ENCODE results near the gene DNAH11. TPM values are rescaled to one million over a fixed set of nuclear protein-coding genes. Genes with fewer than 3 reads are reported as not detected.

The DNAH11 gene
- total and polyA plus RNA-seq, 9 of the 15 experiments (the other 6 are each of a cell fraction or from before 2014, with no cell fraction given) = under 0.01 TPM; not detected in 7

GRCh38 chr7:21844742-21845141 lies 301.9 kb downstream of the DNAH11 start:
- ATAC-seq (no peak), DNase-seq (ENCODE audit: extremely low read depth in 1 of 4, low spot score in 3 of 4) (no peak), FAIRE-seq (no peak)
- Histone ChIP-seq H3K4me3 (no peak overlapping the region), H4K20me1 (replicated peaks; ENCODE audit: control insufficient read depth, insufficient read depth, low read length) (no peaks in the 10 kb centered on the region), H3K9me1 (ENCODE audit: control insufficient read depth, insufficient read depth, low read length) (no peaks in the 10 kb centered on the region), H3K79me2 (ENCODE audit: control insufficient read depth, insufficient read depth, low read length) (no peaks in the 10 kb centered on the region), H3K27ac (ENCODE audit: extremely low read depth, low read depth, low read length) (no peak overlapping the region), H3K9me3 (replicated peaks; ENCODE audit: control insufficient read depth, insufficient read depth, low read depth, low read length) (no peaks in the 10 kb centered on the region), H3K36me3 (ENCODE audit: control insufficient read depth, insufficient read depth, low read length) (no peaks in the 10 kb centered on the region), H2AFZ (ENCODE audit: low read depth, low read length) (no peak overlapping the region), H3K27me3 (ENCODE audit: control insufficient read depth in 2 of 2, insufficient read depth in 2 of 2, low read length in 2 of 2) (no peaks in the 10 kb centered on the region; a peak in 1 of 5 replicates), H3K4me2 (ENCODE audit: insufficient read depth, low read length) (no peak overlapping the region), H3K4me1 (replicated peaks in 1 of 2; ENCODE audit: control insufficient read depth in 2 of 2, insufficient read depth in 2 of 2, low read length in 2 of 2) (no peaks in the 10 kb centered on the region), H3K9ac (ENCODE audit: insufficient read depth in 1 of 2, low read depth in 2 of 2, low read length in 2 of 2) (no peak overlapping the region)
- TF ChIP-seq TAL1 (IDR thresholded peaks at IDR 0.05) = no peak
- TF ChIP-seq CREM (IDR thresholded peaks at IDR 0.05; ENCODE audit: low read depth) = no peak
- TF ChIP-seq ETS2 (tag; IDR thresholded peaks at IDR 0.05; ENCODE audit: borderline replicate concordance, poor library complexity, severe bottlenecking) = no peak
- TF ChIP-seq MAZ (CRISPR knock-in tag; conservative IDR thresholded peaks at IDR 0.05 in 1 of 2, IDR thresholded peaks at IDR 0.05 in 1 of 2) = no peak
- no peak for TF ChIP-seq PHB (CRISPR knock-in tag; IDR thresholded peaks at IDR 0.05)
- no peak for TF ChIP-seq HMBOX1 (IDR thresholded peaks at IDR 0.05)
- TF ChIP-seq PHTF2 (CRISPR knock-in tag; IDR thresholded peaks at IDR 0.05) = no peak
- no peak for TF ChIP-seq CHD2 (IDR thresholded peaks at IDR 0.05; ENCODE audit: low read depth, low read length)
- in situ Hi-C loops (cut with MboI) = no loop called here
- WGBS (ENCODE audit: insufficient coverage, low coverage, missing lambda C conversion rate) = 0% methylated on average over 1 of the region's 1 CpG
- BruUV-seq (replicated peaks) = no TSS peak
- ChIA-PET CTCF (ENCODE audit: low intra/inter-chr PET ratio) (no interaction called here), POLR2A (no interaction called here)
- intact Hi-C loops (cut with micrococcal nuclease) = no loop called here

Data from K562 (cell line).